Stimulated activated CD8-positive, alpha-beta memory T cell treated with anti-CD3 and anti-CD28 coated beads, Interleukin-2, amount 100 ng/mL, for 1 hour (primary cell): Measurements from ENCODE around the gene CACTIN.

Source experiments
- DNase-seq, 2 donors: peaks; one replicate each; pipeline ENCODE4 v3.0.0-alpha.2; 2020; ENCODE audit warnings: low read depth in 2 of 2

The CACTIN gene

GRCh38 chr19:3627351-3627723 lies 747 bp upstream of the CACTIN start:
- DNase-seq: no peak

- DNase-seq: no peak
Observed at GRCh38 chr19:3625996-3626472, 556 bp downstream of the CACTIN start.

GRCh38 chr19:3623716-3624115 lies 2.9 kb downstream of the CACTIN start:
- no peak for DNase-seq

GRCh38 chr19:3622224-3622623 lies 4.4 kb downstream of the CACTIN start:
- DNase-seq: no peak

GRCh38 chr19:3621689-3622088 lies 4.9 kb downstream of the CACTIN start:
- DNase-seq: no peak

GRCh38 chr19:3620817-3621547 lies 5.6 kb downstream of the CACTIN start:
- no peak for DNase-seq

GRCh38 chr19:3620145-3620816 lies 6.3 kb downstream of the CACTIN start:
- DNase-seq: no peak

GRCh38 chr19:3619631-3620012 lies 7.0 kb downstream of the CACTIN start:
- DNase-seq: no peak

- no peak for DNase-seq
Observed at GRCh38 chr19:3618811-3619630, 7.6 kb downstream of the CACTIN start.

- DNase-seq: peak; percentile 18 to 24
Observed at GRCh38 chr19:3618144-3618810, 8.3 kb downstream of the CACTIN start.

- DNase-seq: no peak
Observed at GRCh38 chr19:3617463-3617862, 9.1 kb downstream of the CACTIN start.

GRCh38 chr19:3615524-3616135 lies 11.0 kb downstream of the CACTIN start:
- DNase-seq: no peak

- DNase-seq: no peak
Observed at GRCh38 chr19:3614858-3615505, 11.6 kb downstream of the CACTIN start.

GRCh38 chr19:3613818-3614661 lies 12.6 kb downstream of the CACTIN start:
- no peak for DNase-seq

- no peak for DNase-seq
Observed at GRCh38 chr19:3612901-3613741, 13.5 kb downstream of the CACTIN start.

- no peak for DNase-seq
Observed at GRCh38 chr19:3612330-3612729, 14.3 kb downstream of the CACTIN start.

GRCh38 chr19:3611841-3612240 lies 14.7 kb downstream of the CACTIN start:
- no peak for DNase-seq

- no peak for DNase-seq
Observed at GRCh38 chr19:3610745-3611717, 15.6 kb downstream of the CACTIN start.
